GM12878 (cell line): ENCODE data around the gene ZBTB42. TPM values are rescaled to one million over a fixed set of nuclear protein-coding genes. Genes with fewer than 3 reads are reported as not detected.

Experiments
- ATAC-seq: fragments of 200-7000 bp; cut with Tn5 transposase; 3 replicates; pipeline ENCODE4 v1.9.1; 2020; ENCODE audit warnings: mild to moderate bottlenecking, moderate library complexity
- BruUV-seq: library from RNA; stranded (reverse); fragments of 400-500 nt; replicated peaks from 2 replicates; lab custom pipeline; 2021; lab: Mats Ljungman, UMichigan
- CTCF ChIA-PET: fragments of 300-600 bp; sonication (Branson Sonifier 250); formaldehyde crosslinking; extraction: SDS; loops from one replicate; lab custom pipeline; 2021; ENCODE audit warnings: inconsistent platforms; lab: Yijun Ruan, JAX
- POLR2A ChIA-PET: fragments of 350-600 bp; formaldehyde crosslinking; extraction: SDS; loops from one replicate; lab custom pipeline; 2021; ENCODE audit warnings: inconsistent platforms; lab: Charles Lee
- RAD21 ChIA-PET: fragments of 300-600 bp; sonication (Branson Sonifier 250); formaldehyde crosslinking; loops from one replicate; lab custom pipeline; 2023; ENCODE audit warnings: antibody characterized with exemption; ENCODE audit not compliant: unreplicated experiment; lab: Charles Lee
- SMC1A ChIA-PET: fragments of 300-600 bp; sonication (Branson Sonifier 250); formaldehyde crosslinking; loops from one replicate; lab custom pipeline; 2023; ENCODE audit not compliant: unreplicated experiment, uncharacterized antibody; lab: Charles Lee
- DNase-seq: peaks from one replicate; pipeline ENCODE4 v3.0.0-alpha.2; 2011; ENCODE audit warnings: low read depth, low spot score
- FAIRE-seq: peaks from 3 replicates; lab custom pipeline; 2011; peaks lifted over from hg19 to GRCh38; lab: Jason Lieb, UNC
- H2AFZ ChIP-seq: 2 replicates; pipeline ENCODE4 v1.6.0; 2011; ENCODE audit warnings: low read depth, low read length, control low read depth; ENCODE audit not compliant: control insufficient read depth
- H3K27ac ChIP-seq: 2 replicates; pipeline ENCODE4 v1.5.1; 2011; ENCODE audit warnings: control low read depth; ENCODE audit not compliant: control insufficient read depth, insufficient read depth
- H3K27me3 ChIP-seq, 2 experiments: replicated peaks in 1 of 2; 2 replicates each; pipeline versions ENCODE4 v1.6.0 to v1.6.1; 2011; ENCODE audit warnings: low read length in 1 of 2; ENCODE audit not compliant: control insufficient read depth in 2 of 2, insufficient read depth in 2 of 2
- H3K36me3 ChIP-seq, 2 experiments: 2 replicates each; pipeline ENCODE4 v1.5.1; 2011; ENCODE audit warnings: low read length in 1 of 2; ENCODE audit not compliant: control insufficient read depth in 2 of 2, insufficient read depth in 2 of 2
- H3K4me1 ChIP-seq: 2 replicates; pipeline ENCODE4 v1.6.1; 2011; ENCODE audit warnings: mild to moderate bottlenecking, low read length, moderate library complexity, mixed read lengths; ENCODE audit not compliant: control insufficient read depth, insufficient read depth
- H3K4me2 ChIP-seq: 2 replicates; pipeline ENCODE4 v1.6.0; 2011; ENCODE audit warnings: control low read depth; ENCODE audit not compliant: control insufficient read depth, insufficient read depth
- H3K4me3 ChIP-seq: fragments of 200-600 bp; sonication (generic); 2 replicates; pipeline ENCODE4 v1.5.1; 2016
- H3K79me2 ChIP-seq: 2 replicates; pipeline ENCODE4 v1.6.0; 2011; ENCODE audit warnings: low read length; ENCODE audit not compliant: control insufficient read depth, insufficient read depth
- H3K9ac ChIP-seq: 2 replicates; pipeline ENCODE4 v1.8.0; 2011; ENCODE audit warnings: low read length, control low read depth, mixed read lengths; ENCODE audit not compliant: control insufficient read depth, insufficient read depth
- H3K9me3 ChIP-seq: replicated peaks from 3 replicates; pipeline ENCODE4 v1.5.1; 2011; ENCODE audit warnings: mild to moderate bottlenecking, low read length; ENCODE audit not compliant: control insufficient read depth, insufficient read depth
- H4K20me1 ChIP-seq: 2 replicates; pipeline ENCODE4 v1.6.0; 2011; ENCODE audit not compliant: control insufficient read depth, insufficient read depth
- BMI1 ChIP-seq: fragments of 450-650 bp; IDR thresholded peaks from 2 replicates; pipeline ENCODE4 v1.6.1; 2016; ENCODE audit warnings: mild to moderate bottlenecking, moderate library complexity, borderline replicate concordance
- CBX5 ChIP-seq: sonication (generic); IDR thresholded peaks from 2 replicates; pipeline ENCODE4 v1.6.1; 2016; ENCODE audit warnings: low read depth, moderate library complexity, mild to moderate bottlenecking, inconsistent platforms
- ETV6 ChIP-seq, 2 experiments: fragments of 450-650 bp in 1 of 2; IDR thresholded peaks in 1 of 2; conservative IDR thresholded peaks in 1 of 2; 2 replicates each; pipeline ENCODE4 v1.6.1; 2014; ENCODE audit warnings: antibody characterized with exemption in 1 of 2, borderline replicate concordance in 1 of 2, low read depth in 1 of 2, mild to moderate bottlenecking in 1 of 2, moderate library complexity in 1 of 2
- KDM1A ChIP-seq: fragments of 200-600 bp; sonication (generic); IDR thresholded peaks from 2 replicates; pipeline ENCODE4 v1.6.1; 2016; ENCODE audit warnings: borderline replicate concordance
- PAX8 ChIP-seq: fragments of 450-650 bp; IDR thresholded peaks from 2 replicates; pipeline ENCODE4 v1.6.1; 2017; ENCODE audit warnings: mild to moderate bottlenecking, moderate library complexity
- RBBP5 ChIP-seq: fragments of 200-600 bp; sonication (generic); conservative IDR thresholded peaks from 2 replicates; pipeline ENCODE4 v1.6.1; 2016
- SMAD1 ChIP-seq: fragments of 450-650 bp; IDR thresholded peaks from 2 replicates; pipeline ENCODE4 v1.6.1; 2018; ENCODE audit warnings: mild to moderate bottlenecking, low read depth; ENCODE audit not compliant: partially characterized antibody
- STAT3 ChIP-seq: IDR thresholded peaks from 2 replicates; pipeline ENCODE4 v1.6.1; 2011; ENCODE audit warnings: low read depth, low read length, improper control_type of control experiment
- ZBED1 ChIP-seq: IDR thresholded peaks from 2 replicates; pipeline ENCODE4 v1.6.1; 2016; ENCODE audit warnings: borderline replicate concordance
- WGBS: methylation state at CpG from one replicate; pipeline ENCODE4 v1.1.6; 2016; ENCODE audit warnings: low lambda C conversion rate; ENCODE audit not compliant: insufficient replicate concordance, insufficient coverage; ENCODE audit errors: missing lambda C conversion rate; 5-methylcytosine and 5-hydroxymethylcytosine counted together
- in situ Hi-C: fragments of 300-500 bp; cut with MboI; formaldehyde crosslinking; loops from 9 replicates; pipeline ENCODE4 v1.14.3; 2018; ENCODE audit warnings: mixed read lengths
- intact Hi-C: fragments of 100-400 bp; cut with micrococcal nuclease; formaldehyde crosslinking; loops from one replicate; pipeline ENCODE4 v1.14.2; 2022; ENCODE audit not compliant: unreplicated experiment
- polyA plus RNA-seq, 11 experiments: library from polyadenylated mRNA; depleted of rRNA in 4 of 11; unstranded in 6 of 11; stranded (reverse) in 5 of 11; fragments of >200 nt; fragmentation: Nextera tagmentation in 4 of 11; fragmentation: Illumina TruSeq in 1 of 11; extraction: Ambion mirVana in 4 of 11; extraction: Trizol in 1 of 11; gene quantifications; 1 replicate in 1 of 11; 2 replicates in 10 of 11; pipeline versions ENCODE4 v1.2.1 to v1.2.3, GENCODE V29; 2011 to 2016; ENCODE audit warnings: inconsistent platforms in 2 of 11, missing spikeins in 2 of 11, low read depth in 1 of 11
- total RNA-seq, 4 experiments: library from RNA; depleted of rRNA in 3 of 4; stranded (reverse); fragments of >200 nt in 3 of 4; fragmentation: Illumina TruSeq in 1 of 4; extraction: Trizol in 1 of 4; gene quantifications; 2 replicates each; pipeline versions ENCODE4 v1.2.1 to v1.2.3, GENCODE V29; 2013 to 2021
- TF ChIP-seq, protein P1 (sequence below): IDR thresholded peaks from 2 replicates; pipeline ENCODE4 v1.6.1; 2012; ENCODE audit warnings: low read depth, low read length, improper control_type of control experiment

ZBTB42 gene
- total and polyA plus RNA-seq, 10 of the 15 experiments (the other 5 are each of a cell fraction or from before 2014, with no cell fraction given) = 0.05 to 1.2 (median 0.37) TPM; not detected in 2

DNA sequence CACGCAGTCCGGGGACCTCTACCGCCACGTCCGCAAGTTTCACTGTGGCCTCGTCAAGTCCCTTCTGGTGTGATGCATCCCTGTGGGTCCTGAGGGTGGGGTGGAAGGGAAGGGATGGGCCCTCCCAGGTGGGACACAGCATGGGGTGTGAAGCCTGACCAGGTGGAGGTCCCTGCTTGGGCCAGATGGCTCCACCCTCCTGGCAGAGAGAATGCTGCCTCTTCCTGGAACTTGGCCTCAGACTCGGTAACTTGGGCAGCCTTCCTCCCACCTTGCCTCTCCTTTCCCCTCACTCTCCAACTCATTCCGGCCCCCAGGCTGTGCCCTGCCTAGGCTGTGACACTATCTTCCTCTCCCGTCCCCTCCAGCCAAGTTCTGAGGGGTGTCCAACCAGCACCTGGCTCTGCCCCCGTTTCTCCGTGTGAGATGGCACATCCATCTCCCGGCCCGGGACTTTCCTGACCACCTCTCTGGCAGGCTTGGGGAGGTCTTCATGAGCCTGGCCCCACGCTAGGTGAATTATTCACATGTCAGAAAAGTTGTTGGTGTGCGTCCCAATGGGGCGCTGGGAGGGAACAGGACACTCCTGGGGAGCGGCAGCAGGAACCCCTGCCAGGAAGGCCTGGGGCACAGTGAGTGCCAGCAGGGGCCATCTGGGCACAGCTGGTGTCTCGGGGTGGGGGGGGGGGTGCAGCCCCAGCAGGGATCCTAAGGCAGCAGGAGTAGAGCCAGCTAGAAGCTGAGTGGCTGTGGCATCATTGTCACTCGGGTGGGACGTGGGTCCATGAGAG, 1.7 kb downstream of the ZBTB42 start:
- no TSS peak for BruUV-seq
- ChIA-PET CTCF (no interaction called here), SMC1A (no interaction called here), POLR2A (no interaction called here), RAD21 (no interaction called here)
- H3K27me3 ChIP-seq = peaks cover 0 to 3% of the 10 kb centered on the region in 2 experiments; a peak in 2 of 4 replicates
- WGBS = 84% methylated on average over 20 of the region's 20 CpGs
- H3K27ac ChIP-seq = no peak overlapping the region
- H3K9me3 ChIP-seq = no peaks in the 10 kb centered on the region
- no peak overlapping the region for H2AFZ ChIP-seq
- no peak for TF ChIP-seq ZBED1
- no peak for TF ChIP-seq CBX5
- TF ChIP-seq PAX8 = no peak
- TF ChIP-seq, protein P1, sequence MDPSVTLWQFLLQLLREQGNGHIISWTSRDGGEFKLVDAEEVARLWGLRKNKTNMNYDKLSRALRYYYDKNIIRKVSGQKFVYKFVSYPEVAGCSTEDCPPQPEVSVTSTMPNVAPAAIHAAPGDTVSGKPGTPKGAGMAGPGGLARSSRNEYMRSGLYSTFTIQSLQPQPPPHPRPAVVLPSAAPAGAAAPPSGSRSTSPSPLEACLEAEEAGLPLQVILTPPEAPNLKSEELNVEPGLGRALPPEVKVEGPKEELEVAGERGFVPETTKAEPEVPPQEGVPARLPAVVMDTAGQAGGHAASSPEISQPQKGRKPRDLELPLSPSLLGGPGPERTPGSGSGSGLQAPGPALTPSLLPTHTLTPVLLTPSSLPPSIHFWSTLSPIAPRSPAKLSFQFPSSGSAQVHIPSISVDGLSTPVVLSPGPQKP = no peak
- TF ChIP-seq RBBP5 = no peak
- no peak for TF ChIP-seq BMI1
- TF ChIP-seq KDM1A = no peak
- TF ChIP-seq ETV6 (conservative IDR thresholded peaks at IDR 0.05 in 1 of 2, IDR thresholded peaks at IDR 0.05 in 1 of 2; ENCODE audit: borderline replicate concordance in 1 of 2, low read depth in 1 of 2) = no peak
- TF ChIP-seq STAT3 = no peak
- TF ChIP-seq SMAD1 = no peak
- H4K20me1 ChIP-seq = no peaks in the 10 kb centered on the region
- no peak overlapping the region for H3K4me3 ChIP-seq
- intact Hi-C loops (no loop called here), in situ Hi-C loops (no loop called here)
- ATAC-seq (no peak), DNase-seq (no peak), FAIRE-seq (no peak)
- H3K4me2 ChIP-seq = no peak overlapping the region
- H3K4me1 ChIP-seq = peaks cover 8% of the 10 kb centered on the region
- H3K9ac ChIP-seq = no peak overlapping the region
- H3K79me2 ChIP-seq = no peaks in the 10 kb centered on the region
- H3K36me3 ChIP-seq = no peaks in the 10 kb centered on the region
